ENCODE measurements around the gene CSNK1G2.
A peak's percentile ranks its signal among the peaks of the same experiment; 100 is the strongest.

Gene CSNK1G2

DNA sequence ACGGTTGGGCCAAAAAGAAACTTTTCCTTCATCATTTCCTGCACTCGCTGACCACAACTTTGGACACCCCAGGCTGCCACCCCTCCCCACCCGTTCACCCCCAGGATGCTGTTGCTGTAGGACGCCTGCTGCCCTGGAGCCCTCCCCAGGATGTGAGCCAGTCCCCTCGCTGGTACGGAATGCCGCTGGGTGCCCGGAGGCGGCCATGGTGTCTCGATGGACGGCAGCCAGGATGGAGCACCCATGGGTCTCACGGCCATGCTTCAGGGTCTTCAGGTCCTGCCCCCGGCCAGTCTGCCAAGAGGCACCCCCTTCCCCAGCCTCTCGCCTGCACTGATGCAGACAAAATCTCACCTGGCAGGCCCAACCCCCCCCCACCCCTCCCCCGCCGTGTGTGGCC, 15.4 kb upstream of the CSNK1G2 start:
- ATAC-seq (replicated peaks) (no peak), DNase-seq (no peak)
- H3K27me3 Mint-ChIP-seq: no peaks in the 10 kb centered on the region
- H3K4me1 Mint-ChIP-seq: peaks cover 13 to 22% of the 10 kb centered on the region in 2 donors
- no peak overlapping the region for H3K4me3 Mint-ChIP-seq
- H3K27ac Mint-ChIP-seq: no peak overlapping the region
- peaks cover 0 to 2% of the 10 kb centered on the region in 2 donors for H3K9me3 Mint-ChIP-seq
- peaks cover 14 to 37% of the 10 kb centered on the region in 2 donors for H3K36me3 Mint-ChIP-seq

DNA sequence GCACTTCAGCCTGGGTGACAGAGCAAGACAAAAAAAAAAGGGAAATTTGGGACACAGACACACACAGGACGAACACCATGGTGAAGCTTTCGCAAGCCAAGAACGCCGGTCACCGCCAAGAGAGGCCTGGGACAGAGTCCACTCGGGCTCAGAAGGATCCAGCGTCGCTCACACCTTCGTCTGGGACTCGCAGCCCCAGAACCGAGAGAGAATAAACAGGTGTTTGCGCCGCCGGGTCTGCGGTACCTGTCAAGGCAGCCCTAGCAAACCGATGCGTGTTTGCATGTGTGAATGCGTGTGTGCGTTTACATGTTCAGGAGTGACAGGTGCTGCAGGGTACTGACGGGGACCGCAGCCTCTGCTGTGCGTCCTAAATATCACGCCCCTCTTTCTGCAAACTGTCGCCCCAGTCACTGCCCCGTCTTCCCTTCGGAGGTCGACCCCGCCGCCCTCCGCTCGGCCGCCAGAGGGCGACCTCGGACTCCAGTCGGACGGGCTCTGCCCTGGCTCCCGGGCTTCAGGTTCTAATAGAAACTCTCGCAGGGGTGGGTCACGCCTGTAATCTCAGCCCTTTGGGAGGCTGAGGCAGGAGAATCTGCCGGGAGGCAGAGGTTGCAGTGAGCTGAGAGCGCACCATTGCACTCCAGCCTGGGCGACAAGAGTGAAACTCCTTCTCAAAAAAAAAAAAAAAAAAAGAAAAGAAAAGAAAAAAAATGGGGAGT, 11.8 kb upstream of the CSNK1G2 start:
- Mint-ChIP-seq H3K9me3 (peaks cover 0 to 6% of the 10 kb centered on the region in 2 donors), H3K36me3 (peaks cover 3 to 10% of the 10 kb centered on the region in 2 donors), H3K27me3 (no peaks in the 10 kb centered on the region), H3K4me3 (peak overlapping the region; percentile 79 to 83), H3K4me1 (peaks cover 28 to 35% of the 10 kb centered on the region in 2 donors), H3K27ac (peak overlapping the region; percentile 25)
- DNase-seq: peak; percentile 78
- peak; percentile 89 to 91 for ATAC-seq (replicated peaks)

DNA sequence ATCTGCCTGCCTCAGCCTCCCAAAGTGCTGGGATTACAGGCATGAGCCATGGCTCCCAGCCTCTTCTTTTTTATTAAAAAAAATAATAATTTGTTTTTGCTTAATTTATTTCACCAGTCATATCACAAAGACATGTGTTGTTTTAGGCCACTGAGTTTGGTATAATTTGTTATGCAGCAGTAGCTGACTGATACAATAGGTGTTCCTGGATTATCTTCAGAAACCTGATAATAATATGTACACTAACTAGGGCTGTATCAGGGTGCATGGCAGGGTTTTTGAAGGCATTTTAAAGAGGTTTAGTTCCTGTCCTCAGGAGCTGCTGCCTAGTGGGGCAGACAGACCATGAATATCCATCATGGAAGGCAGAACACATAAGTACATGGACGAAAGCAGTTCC, 9.5 kb upstream of the CSNK1G2 start:
- H3K9me3 Mint-ChIP-seq: peaks cover 7 to 11% of the 10 kb centered on the region in 2 donors
- peak overlapping the region; percentile 17 for H3K27ac Mint-ChIP-seq
- ATAC-seq (replicated peaks): no peak

DNA sequence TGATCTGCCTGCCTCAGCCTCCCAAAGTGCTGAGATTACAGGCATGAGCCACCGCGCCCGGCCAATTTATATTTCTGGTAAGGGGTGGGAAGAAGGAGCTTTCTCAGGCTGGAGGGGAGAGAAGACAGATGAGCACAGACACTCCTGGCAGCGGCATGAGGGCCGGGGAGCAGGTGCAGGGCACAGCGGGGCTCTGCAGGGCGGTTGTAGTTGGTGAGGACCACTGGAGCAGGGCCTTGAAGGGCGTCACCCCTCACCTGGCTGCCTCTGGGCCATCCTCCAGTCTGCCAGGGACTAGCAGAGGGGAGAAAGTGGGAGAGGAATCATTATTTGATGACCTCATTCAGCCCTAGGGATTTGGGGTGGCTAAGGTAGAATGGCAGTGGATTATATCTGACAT, 8.6 kb upstream of the CSNK1G2 start:
- H3K9me3 Mint-ChIP-seq: peaks cover 7 to 11% of the 10 kb centered on the region in 2 donors
- no peaks in the 10 kb centered on the region for H3K27me3 Mint-ChIP-seq

More for the DNA sequence above, 9.5 kb upstream of the CSNK1G2 start:
- H3K4me1 Mint-ChIP-seq: peaks cover 38 to 56% of the 10 kb centered on the region in 2 donors
- no peak for DNase-seq
- H3K4me3 Mint-ChIP-seq: no peak overlapping the region
- H3K36me3 Mint-ChIP-seq: peaks cover 10 to 12% of the 10 kb centered on the region in 2 donors
- H3K27me3 Mint-ChIP-seq: no peaks in the 10 kb centered on the region

DNA sequence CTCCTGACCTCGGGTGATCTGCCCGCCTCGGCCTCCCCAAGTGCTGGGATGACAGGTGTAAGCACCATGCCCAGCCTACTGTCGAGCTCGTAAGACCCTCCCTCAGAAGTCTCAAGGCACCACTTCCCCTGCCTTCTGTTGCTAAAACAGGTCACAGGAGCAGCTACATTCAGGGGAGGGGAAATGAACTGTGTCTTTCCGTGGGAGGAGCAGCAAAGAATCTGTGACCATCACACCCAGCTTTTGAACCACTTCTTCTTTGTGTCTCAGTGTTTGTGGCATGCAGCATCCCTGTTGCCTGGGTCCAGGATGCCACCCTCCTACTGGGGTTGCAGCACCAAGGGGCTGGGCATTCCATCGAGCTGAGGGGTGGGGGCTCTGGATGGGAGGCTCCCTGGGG, 7.7 kb upstream of the CSNK1G2 start:
- ATAC-seq (replicated peaks): peak; percentile 67 to 74
- peak overlapping the region; percentile 51 to 71 for H3K4me3 Mint-ChIP-seq
- H3K27me3 Mint-ChIP-seq: no peaks in the 10 kb centered on the region
- H3K4me1 Mint-ChIP-seq: peaks cover 40 to 59% of the 10 kb centered on the region in 2 donors
- H3K27ac Mint-ChIP-seq: peak overlapping the region; percentile 95
- peaks cover 15% of the 10 kb centered on the region in 2 donors for H3K36me3 Mint-ChIP-seq
- DNase-seq: peak; percentile 43
- H3K9me3 Mint-ChIP-seq: peaks cover 7 to 11% of the 10 kb centered on the region in 2 donors

More for the DNA sequence above, 8.6 kb upstream of the CSNK1G2 start:
- Mint-ChIP-seq H3K4me3 (peak overlapping the region in 1 of 2 donors; percentile 22), H3K27ac (peak overlapping the region; percentile 95), H3K4me1 (peaks cover 41 to 59% of the 10 kb centered on the region in 2 donors), H3K36me3 (peaks cover 15% of the 10 kb centered on the region in 2 donors)
- ATAC-seq (replicated peaks): no peak
- DNase-seq: no peak

DNA sequence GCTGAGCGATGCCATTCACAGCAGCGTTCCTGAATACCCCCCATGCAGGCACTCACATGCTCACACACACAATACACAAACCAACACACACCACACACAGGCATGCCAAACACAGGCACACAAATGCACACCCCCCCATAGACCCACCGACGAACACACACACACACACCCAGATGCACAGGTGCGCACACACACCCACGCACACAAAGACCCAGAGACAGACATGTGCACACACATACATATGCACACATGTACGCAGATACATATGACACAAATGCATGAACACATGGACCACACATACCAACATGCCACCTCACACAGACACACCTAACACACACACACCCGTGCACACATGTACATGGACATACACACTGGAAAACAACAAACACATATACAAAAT, 7.0 kb upstream of the CSNK1G2 start:
- H3K4me3 Mint-ChIP-seq: peak overlapping the region; percentile 3 to 16
- ATAC-seq (replicated peaks) (no peak), DNase-seq (no peak)
- H3K9me3 Mint-ChIP-seq: peaks cover 7 to 11% of the 10 kb centered on the region in 2 donors
- peak overlapping the region; percentile 95 for H3K27ac Mint-ChIP-seq
- peaks cover 38 to 59% of the 10 kb centered on the region in 2 donors for H3K4me1 Mint-ChIP-seq
- no peaks in the 10 kb centered on the region for H3K27me3 Mint-ChIP-seq
- H3K36me3 Mint-ChIP-seq: peaks cover 15% of the 10 kb centered on the region in 2 donors

DNA sequence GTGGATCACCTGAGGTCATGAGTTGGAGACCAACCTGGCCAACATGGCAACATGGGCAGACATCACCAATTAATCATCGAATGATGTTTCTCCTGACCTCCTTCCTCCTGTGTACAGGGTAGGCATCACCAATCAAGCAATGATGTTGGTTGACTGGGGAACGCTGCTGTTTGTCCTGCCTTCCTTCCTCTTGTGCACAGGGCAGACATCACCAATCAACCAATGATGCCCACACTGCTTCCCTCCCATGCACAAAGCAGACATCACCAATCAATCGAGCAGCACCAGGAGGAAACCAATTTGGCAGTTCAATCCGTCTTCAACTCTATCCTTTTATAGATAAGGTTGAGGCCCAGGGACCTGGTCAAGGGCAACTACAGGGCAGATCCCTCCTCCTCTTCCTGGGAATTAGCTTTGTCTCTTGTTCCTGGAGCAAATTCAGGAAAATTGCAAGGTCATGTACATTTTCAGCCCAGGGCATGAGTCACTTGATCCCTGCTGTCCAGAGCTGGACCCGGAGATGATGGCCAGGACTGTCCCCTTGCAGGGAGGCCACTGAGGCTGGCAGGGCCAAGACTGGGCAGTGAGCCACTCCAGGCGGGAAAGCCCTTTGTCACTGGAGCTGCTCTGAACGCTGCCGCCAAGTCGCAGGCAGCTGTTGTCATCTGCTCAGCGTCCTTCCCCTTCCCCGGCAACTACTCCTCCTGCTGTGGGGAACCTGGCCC, 5.3 kb upstream of the CSNK1G2 start:
- ATAC-seq (replicated peaks) (peak in 1 of 2 donors; percentile 17), DNase-seq (peak; percentile 18)
- H3K9me3 Mint-ChIP-seq: peaks cover 7 to 9% of the 10 kb centered on the region in 2 donors
- no peak overlapping the region for H3K4me3 Mint-ChIP-seq
- peaks cover 15% of the 10 kb centered on the region in 2 donors for H3K36me3 Mint-ChIP-seq
- H3K4me1 Mint-ChIP-seq: peaks cover 37 to 55% of the 10 kb centered on the region in 2 donors
- peak overlapping the region; percentile 10 for H3K27ac Mint-ChIP-seq
- H3K27me3 Mint-ChIP-seq: no peaks in the 10 kb centered on the region

DNA sequence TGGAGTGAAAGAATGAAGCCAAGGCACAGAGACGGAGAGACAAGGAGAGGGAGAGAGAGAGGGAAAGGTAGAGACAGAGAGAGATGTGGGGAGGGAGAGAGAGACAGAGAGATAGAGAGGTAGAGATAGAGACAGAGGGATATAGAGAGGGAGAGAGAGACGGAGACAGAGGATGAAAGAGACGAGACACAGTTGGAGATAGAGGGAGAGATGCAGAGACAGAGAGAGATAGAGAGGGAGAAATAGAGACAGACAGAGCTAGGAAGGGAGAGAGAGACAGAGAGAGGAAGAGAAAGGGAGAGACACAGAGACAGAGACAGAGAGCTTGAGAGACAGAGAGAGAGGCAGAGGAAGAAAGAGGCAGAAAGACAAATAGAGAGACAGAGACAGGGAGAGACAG, 4.5 kb upstream of the CSNK1G2 start:
- peaks cover 15% of the 10 kb centered on the region in 2 donors for H3K36me3 Mint-ChIP-seq
- DNase-seq (no peak), ATAC-seq (replicated peaks) (no peak)
- H3K27me3 Mint-ChIP-seq: no peaks in the 10 kb centered on the region
- no peak overlapping the region for H3K27ac Mint-ChIP-seq
- no peak overlapping the region for H3K4me3 Mint-ChIP-seq
- H3K9me3 Mint-ChIP-seq: peaks cover 7 to 9% of the 10 kb centered on the region in 2 donors
- peaks cover 37 to 54% of the 10 kb centered on the region in 2 donors for H3K4me1 Mint-ChIP-seq

DNA sequence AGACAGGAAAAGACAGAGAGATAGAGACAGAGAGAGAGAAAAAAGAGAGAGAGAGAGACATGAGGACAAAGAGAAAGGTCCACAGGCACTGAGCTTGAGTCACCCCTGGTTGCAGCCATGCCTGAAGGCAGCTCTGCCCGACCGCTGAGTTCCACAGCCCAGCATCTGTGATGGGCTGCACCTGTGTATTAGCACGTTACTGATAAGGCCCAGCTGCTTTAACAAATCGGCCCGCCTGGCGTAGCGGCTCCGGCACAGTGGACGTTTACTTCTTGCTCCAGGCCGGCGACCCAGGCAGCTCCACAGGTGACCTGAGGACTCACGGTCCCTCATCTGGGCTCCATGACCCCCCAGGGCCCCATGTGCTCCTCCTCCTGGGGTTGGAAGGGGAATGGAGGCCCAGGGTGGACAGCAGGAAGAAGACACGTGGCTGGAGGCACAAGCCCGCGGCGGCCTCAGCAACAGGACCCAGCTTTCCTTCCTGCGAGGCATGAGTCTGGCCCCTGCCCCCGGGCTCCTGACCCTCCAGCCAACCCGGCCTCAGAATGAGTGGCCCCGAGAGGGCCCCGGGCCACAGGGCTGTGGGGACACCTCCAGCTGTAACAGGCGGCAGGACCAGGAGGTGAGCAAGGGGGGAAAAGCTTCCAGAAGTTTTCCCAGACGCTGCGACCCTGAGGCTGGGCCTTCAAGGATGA, 3.9 kb upstream of the CSNK1G2 start:
- Mint-ChIP-seq H3K36me3 (peaks cover 15 to 19% of the 10 kb centered on the region in 2 donors), H3K27me3 (no peaks in the 10 kb centered on the region), H3K9me3 (peaks cover 7 to 8% of the 10 kb centered on the region in 2 donors), H3K27ac (no peak overlapping the region), H3K4me3 (no peak overlapping the region), H3K4me1 (peaks cover 35 to 56% of the 10 kb centered on the region in 2 donors)
- no peak for ATAC-seq (replicated peaks)
- no peak for DNase-seq

DNA sequence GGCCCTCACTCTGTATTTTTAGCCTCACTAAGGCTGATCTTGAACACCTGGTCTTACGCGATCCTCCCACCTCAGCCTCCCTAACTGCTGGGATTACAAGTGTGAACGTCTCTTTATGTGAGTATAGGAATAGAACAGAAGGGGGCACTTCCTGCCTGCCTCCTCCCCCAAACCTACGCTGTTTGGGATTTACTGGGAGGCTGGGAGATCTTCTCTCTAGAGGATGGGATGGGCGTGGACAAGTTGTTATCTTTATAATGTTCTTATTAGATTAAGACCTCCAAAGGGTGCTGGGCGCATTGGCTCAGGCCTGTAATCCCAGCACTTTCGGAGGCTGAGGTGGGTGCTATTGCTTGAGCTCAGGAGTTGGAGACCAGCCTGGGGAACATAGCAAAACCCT, 2.9 kb upstream of the CSNK1G2 start:
- H3K27me3 Mint-ChIP-seq: no peaks in the 10 kb centered on the region
- peaks cover 5 to 7% of the 10 kb centered on the region in 2 donors for H3K9me3 Mint-ChIP-seq
- H3K4me3 Mint-ChIP-seq: no peak overlapping the region
- DNase-seq (no peak), ATAC-seq (replicated peaks) (no peak)
- H3K4me1 Mint-ChIP-seq: peaks cover 36 to 56% of the 10 kb centered on the region in 2 donors
- H3K36me3 Mint-ChIP-seq: peaks cover 13 to 27% of the 10 kb centered on the region in 2 donors
- peak overlapping the region; percentile 32 for H3K27ac Mint-ChIP-seq

DNA sequence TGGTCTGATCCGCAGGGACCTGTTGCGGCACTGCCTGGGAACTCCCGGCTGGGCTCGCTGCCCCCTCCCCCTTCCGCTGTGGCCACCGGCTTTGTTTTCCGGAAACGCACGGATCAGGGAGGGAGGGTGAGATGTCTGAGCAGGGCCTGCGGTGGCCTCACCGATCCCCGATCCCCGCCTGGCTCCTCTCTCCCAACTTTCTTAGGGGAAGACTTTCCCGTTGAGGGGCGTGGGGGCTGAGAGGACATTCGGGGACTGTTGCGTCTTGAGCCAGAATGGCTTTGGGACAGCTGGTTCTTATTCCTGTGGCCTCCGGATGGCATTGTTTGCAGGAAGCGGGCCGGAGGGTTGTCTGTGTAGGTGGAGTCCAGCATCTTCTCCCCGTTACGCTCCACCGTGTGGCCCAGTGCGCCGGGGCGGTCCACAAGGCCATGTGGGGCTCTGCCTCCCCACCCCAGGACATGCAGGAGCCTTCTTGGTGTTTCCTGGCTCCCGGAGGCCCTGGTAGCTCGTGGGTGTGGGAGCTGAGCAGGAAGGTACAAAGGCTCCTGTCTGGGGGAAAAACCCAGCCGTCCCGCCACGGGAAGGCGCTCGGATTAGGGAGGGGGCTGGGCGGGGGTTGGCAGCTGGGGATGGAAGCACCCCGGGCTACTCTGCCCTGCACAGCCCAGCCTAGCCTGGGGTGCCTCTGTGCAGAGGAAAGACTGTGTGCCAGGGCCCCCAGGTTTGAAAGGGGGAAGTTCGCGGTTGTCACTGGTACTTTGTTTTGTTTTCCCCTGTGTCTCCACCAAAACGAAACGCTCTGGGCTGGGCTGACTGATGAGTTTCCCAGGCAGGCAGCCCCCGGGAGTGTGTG, 1.3 kb downstream of the CSNK1G2 start:
- Mint-ChIP-seq H3K36me3 (peaks cover 3 to 22% of the 10 kb centered on the region in 2 donors), H3K4me3 (peak overlapping the region; percentile 86 to 97), H3K27ac (peak overlapping the region; percentile 98), H3K4me1 (peaks cover 27 to 44% of the 10 kb centered on the region in 2 donors), H3K27me3 (no peaks in the 10 kb centered on the region), H3K9me3 (no peaks in the 10 kb centered on the region)
- peak; percentile 63 to 66 for ATAC-seq (replicated peaks)
- peak; percentile 60 for DNase-seq

DNA sequence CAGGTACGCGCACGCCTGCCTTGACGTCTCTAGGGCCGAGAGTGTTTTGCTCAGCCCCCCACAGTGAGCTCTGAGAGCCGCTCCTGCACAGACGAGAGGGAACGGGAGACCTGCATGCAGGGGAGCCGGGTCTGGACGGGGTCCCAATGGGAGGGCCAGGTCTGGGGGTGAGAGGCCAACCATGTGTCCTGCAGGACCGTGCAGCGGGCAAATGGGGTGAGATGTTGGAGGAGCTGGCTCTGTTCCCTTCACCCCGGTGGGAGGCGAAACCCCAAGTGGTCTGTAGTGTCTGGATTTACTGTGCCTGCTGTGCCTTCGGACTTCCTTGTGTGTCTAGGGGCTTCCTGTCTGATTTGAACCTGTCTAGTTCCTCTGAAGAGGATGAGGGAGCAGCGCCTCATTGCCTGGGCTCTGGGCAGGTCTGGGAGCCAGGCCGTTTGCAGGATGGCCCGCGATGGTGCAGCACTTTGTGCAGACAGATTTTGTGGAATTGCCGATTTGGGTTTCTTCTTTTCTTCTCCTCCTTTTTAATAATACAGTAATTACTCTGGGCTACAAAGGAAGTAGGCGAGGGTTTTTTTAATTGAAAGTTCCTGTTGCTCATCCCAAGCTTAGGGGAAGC, 2.1 kb downstream of the CSNK1G2 start:
- Mint-ChIP-seq H3K4me3 (peak overlapping the region; percentile 86 to 97), H3K4me1 (peaks cover 26 to 44% of the 10 kb centered on the region in 2 donors), H3K36me3 (peaks cover 3 to 22% of the 10 kb centered on the region in 2 donors), H3K27me3 (no peaks in the 10 kb centered on the region), H3K9me3 (no peaks in the 10 kb centered on the region), H3K27ac (peak overlapping the region; percentile 98)
- ATAC-seq (replicated peaks): no peak
- DNase-seq: no peak

DNA sequence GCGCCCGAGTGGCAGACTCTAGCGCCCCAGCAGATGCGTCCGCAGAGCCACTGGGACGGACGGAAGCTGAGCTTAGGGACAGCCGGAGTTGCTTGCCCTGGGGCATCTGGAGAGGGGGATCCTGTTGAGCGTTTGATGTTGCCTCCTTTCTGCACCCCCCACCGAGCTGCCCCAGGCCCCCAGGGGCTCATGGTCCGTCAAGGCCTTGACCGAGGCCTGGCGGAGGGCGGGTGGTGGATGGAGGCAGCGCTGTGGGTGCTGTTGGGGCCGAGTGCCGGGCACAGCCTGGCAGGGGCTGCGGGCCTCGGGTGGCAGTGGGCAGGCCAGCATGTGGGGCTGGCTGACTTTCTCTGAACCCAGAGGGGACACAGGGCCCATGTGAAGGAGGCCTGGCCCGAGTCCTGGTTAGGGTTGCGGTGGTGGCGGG, 2.7 kb downstream of the CSNK1G2 start:
- no peak for ATAC-seq (replicated peaks)
- peak overlapping the region; percentile 86 to 97 for H3K4me3 Mint-ChIP-seq
- H3K4me1 Mint-ChIP-seq: peaks cover 28 to 50% of the 10 kb centered on the region in 2 donors
- H3K27me3 Mint-ChIP-seq: no peaks in the 10 kb centered on the region
- no peak for DNase-seq
- peak overlapping the region; percentile 98 for H3K27ac Mint-ChIP-seq
- no peaks in the 10 kb centered on the region for H3K9me3 Mint-ChIP-seq
- peaks cover 3 to 22% of the 10 kb centered on the region in 2 donors for H3K36me3 Mint-ChIP-seq

Measured in stimulated activated naive B cell treated with anti-CD40 and anti-IgM and Interleukin-4, amounts not matched to agents 10 μg/mL and 1 μg/mL and 100 μg/mL, for 72 hours (primary cell).